NCI-H1694 treated with DMSO at 0.1 percent for 48 hours (cell line): ENCODE measurements around the gene ZGRF1.
A peak's percentile ranks its signal among the peaks of the same experiment; 100 is the strongest.
"Not testable (repeated sequence)": the region's sequence is repeated elsewhere in the genome, so short reads cannot be mapped to it uniquely, and the experiment has no call there.

Experiments used
- DNase-seq: peaks from one replicate; lab custom pipeline; 2025; lab: John Stamatoyannopoulos, UW

ZGRF1 gene

DNA sequence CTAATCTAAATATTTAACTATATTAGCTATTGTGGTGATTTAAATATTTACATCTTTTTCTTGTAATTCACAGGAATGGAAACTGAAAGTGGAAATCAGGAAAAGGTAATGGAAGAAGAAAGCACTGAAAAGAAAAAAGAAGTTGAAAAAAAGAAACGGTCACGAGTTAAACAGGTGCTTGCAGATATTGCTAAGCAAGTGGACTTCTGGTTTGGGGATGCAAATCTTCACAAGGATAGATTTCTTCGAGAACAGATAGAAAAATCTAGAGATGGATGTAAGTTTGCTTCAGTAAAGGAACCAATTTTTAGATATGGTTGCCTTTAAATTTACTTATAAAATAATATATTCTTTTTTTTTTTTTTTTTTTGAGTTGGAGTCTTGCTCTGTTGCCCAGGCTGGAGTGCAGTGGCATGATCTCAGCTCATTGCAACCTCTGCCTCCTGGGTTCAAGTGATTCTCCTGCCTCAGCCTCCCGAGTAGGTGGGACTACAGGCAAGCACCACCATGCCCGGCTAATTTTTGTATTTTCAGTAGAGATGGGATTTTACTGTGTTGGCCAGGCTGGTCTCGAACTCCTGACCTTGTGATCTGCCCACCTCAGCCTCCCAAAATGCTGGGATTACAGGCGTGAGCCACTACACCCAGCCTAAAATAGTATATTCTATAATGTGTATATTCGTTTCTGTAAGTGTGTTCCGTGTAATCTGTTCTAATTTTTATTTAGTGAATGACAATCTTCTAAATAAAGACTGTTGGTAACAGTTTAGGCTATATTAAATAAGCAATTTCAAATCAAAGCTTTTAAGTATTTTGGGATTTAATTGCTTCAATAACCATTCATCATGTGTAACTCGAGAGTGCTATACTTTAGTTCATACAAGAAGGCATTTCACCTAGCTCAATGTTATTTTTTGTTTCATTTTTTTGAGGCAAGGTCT lies 8.2 kb upstream of the ZGRF1 start:
- DNase-seq: not testable (repeated sequence)

- DNase-seq: no peak
These were observed 5.8 kb upstream of the ZGRF1 start for GRCh38 chr4:112642526-112642925.

GRCh38 chr4:112637552-112637866 lies 800 bp upstream of the ZGRF1 start:
- DNase-seq: no peak

DNA sequence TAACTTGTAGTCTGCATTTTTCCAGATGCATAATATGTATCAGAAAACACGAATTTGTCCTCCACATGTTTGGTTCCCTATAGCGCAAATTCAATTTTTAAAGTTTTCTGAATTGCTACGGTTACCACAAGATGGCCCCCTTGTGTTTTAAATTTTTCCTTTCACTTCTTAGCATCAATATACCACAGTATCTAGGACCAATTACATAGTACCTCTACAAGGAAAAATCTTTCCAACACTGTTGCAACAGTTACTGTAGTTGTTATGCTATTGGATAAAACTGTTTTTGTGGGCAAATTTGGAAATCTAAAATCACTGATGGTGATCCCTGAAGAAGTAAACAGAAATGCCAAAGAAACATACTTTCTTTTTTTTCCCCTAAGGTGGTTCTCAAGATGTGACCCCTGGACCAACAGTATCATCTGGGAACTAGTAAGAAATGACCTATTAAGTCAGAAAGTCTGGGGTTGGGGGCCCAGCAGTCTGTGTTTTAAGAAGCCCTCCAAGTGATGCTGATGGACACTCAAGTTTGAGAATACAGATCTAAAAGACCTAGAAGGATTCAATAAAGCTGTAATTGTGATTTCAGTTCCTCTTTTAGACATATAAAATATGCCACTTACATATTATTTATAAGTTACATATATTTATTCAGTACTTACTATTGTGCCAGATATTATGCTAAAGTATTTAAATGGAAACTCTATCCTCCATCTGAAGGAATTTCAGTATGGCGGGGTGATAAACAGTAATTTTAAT lies 3.1 kb downstream of the ZGRF1 start:
- DNase-seq: peak; percentile 31

DNA sequence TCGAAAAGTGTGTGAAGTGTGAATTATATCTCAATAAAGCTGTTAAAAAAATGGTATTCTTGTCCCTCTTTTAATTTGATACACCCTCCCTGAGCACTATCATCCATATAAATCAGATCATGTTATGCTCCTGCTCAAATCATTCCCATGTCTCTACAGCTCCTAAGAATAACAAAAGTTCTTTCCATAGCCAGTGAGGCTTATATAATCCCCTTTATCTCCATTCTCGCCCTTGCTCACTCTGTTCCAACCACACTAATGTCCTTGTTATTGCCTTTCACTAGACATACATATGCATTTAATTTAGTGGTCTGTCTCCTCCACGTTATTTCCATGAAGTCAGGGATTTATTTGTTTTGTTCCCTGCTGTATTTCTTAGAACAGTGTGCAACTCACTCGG lies 10.5 kb downstream of the ZGRF1 start:
- DNase-seq: no peak

GRCh38 chr4:112616984-112617383 lies 19.7 kb downstream of the ZGRF1 start:
- DNase-seq: no peak

DNA sequence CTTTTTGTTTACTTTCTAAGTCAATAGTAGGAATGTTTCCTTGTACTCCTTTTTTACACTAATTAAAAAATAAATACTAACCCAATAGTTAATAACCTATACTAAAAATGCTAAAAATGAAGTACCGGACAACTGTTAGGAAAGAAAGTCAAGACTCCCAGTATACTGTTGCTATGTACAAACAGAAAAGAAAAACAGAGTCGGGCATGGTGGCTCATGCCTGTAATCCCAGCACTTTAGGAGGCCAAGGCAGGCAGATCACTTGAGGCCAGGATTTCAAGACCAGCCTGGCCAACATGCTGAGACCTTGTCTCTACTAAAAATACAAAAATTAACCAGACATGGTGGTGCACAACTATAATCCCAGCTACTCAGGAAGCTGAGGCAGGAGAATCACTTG lies 23.9 kb downstream of the ZGRF1 start:
- not testable (repeated sequence) for DNase-seq

DNA sequence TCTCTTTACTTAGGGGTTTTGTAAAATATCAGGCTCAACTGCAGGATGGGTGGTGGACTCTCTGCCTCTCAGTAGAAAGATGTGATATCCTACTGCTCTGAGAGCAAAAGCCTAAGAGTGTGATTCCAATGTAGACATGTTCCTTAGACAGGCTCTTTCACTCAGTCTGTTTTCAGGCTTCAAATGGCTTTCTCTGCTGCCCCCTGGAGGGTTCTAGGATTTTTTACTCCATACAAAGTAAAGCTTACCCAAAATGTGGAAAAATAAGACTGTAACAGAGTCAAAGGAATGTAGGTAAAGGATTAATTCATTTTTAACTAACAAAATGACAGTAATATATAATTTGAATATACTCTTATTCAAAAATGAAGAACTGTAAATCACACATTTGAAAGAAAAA lies 32.1 kb downstream of the ZGRF1 start:
- DNase-seq: peak; percentile 32

- DNase-seq: no peak
These were observed 41.7 kb downstream of the ZGRF1 start for GRCh38 chr4:112594993-112595392.

DNA sequence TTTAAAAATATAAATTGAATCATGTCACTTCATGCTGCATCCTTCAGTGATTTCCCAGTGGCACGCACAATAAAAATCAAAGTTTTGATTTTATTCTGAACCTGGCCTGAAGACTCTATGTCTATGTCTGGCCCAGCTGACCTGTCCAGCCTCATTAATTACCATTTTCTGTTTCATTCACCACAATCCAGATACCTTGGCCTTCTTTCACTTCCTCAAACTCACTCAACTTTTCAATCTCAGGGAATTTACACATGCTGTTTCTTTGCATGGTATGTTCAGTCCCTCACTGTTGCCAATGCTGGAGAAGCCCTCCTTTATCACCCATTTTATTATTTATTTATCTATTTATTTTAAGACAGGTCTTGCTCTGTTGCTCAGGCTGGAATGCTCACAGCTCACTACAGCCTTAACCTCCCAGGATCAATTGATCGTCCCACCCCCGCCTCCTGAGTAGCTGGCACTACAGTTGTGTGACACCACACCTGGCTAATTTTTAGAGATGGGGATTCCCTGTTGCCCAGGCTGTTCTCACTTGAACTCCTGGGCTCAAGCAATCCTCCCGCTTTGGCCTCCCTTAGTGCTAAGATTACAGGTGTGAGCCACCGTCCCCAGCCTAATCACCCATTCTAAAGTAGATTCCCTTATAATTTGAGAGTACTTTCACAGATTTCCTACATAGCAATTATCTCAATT lies 43.1 kb downstream of the ZGRF1 start:
- no peak for DNase-seq

DNA sequence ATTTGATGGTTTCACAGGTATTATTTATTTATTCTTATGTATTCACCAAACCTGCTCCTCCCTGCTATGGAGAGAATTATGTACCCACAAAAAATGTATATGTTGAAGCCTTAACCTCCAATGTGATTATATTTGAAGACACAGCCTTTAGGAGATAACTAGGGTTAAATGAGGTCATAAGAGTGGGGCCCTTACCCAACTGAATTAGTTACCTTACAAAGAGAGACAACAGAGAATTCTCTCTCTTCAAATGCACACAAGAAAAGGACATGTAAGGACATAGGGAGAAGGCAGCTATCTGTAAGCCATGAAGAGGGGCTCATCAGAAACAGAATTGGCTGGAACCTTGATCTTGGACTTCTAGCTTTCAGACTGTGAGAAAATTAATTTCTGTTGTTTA lies 44.0 kb downstream of the ZGRF1 start:
- DNase-seq: no peak

- no peak for DNase-seq
These were observed 45.1 kb downstream of the ZGRF1 start for GRCh38 chr4:112591593-112591992.

DNA sequence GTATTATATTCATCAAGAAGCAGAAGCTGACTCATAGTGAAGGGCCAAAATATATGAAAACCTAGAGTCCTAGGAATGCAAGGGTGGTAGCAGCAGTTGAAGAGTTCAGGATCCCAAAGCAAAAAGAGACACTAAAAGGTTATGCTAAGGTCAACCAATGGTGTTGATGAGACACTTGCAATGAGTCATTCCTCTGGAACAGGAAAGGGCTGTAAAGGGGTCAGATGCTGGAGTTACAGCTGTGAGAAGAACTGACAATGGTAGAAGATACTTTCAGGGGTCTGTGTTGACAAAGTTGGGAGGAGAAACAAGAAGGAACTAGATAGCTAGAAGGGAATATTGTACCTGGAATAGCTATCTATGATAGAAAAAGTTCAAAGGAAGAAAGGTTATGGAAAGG lies 47.5 kb downstream of the ZGRF1 start:
- DNase-seq: no peak

DNA sequence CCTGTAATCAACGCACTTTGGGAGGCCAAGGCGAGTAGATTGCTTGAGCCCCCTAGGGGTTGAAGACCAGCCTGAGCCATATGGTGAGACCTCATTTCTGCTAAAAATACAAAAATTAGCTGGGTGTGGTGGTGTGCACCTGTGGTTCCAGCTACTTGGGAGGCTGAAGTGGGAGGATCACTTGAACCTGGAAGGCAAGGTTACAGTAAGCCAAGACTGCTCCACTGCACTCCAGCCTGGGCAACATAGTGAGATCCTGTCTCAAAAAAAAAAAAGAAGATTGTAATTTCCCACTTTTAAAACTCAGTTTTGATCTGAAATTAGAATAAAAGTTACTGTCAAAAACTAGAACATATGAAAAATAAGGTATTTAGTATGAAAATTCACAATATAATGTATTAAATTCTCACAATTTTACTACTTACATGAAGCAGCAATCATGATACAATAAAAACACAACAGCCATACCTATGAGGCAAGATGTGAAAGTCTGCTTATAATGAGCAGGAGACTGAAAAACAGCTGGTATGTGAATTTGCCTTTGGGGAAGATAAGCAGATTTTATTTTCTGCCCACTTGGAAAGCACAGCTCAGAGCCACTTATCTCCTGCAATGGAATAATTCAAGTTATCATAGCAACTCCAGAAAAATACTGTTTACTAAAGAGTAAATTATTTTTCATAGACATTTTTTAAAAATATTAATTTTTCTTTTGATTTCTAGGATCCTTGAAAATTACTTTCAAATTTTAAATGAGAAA lies 50.6 kb downstream of the ZGRF1 start:
- no peak for DNase-seq

DNA sequence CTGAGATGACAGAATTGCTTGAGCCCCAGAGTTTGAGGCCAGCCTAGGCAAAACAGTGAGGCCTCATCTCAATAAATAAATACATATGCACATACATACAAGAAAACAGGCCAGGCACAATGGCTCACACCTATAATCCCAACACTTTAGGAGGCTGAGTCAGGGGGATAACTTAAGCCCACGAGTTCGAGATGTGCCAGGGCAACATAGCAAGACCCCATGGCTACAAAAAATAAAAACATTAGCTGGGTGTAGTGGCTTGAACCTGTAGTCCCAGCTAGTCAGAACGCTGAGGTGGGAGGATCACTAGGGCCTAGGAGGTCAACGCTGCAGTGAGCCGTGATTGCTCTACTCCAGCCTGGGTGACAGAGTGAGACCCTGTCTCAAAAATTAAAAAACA lies 69.2 kb downstream of the ZGRF1 start:
- no peak for DNase-seq

- DNase-seq: no peak
These were observed 71.9 kb downstream of the ZGRF1 start for GRCh38 chr4:112564706-112565270.

DNA sequence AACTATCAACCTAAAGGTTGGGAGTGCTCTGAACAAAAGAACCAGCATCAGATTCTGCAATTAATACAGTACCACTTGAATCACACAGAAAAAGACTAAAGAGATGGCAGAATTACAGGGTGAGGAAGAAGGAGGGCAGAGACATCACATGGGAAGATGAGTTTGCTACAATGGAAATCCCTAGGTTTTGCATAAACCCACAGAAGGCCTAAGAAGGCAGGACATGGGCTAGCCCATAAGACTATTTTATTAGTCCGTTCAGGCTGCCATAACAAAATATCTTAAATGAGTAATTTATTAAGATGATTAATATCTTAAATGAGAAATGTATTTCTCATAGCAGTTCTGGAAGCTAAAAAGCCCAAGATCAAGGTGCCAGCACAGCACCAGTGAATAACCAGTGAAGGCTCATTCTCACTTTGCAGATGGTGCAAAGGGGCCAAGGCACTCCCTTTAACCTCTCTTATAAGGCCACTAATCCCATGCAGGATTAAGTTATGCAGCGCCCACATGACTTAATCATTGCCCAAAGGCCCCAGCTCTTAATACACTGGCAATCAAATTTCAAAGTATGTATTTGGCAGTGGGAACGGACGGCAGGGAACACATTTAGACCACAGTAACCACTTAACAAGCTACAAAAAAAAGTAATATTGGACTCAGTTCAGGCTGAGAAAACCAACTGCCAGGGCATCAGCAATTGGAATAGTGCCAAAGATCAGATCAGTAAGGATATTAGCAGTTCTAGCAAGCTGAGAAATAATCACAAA lies 73.1 kb downstream of the ZGRF1 start:
- no peak for DNase-seq

DNA sequence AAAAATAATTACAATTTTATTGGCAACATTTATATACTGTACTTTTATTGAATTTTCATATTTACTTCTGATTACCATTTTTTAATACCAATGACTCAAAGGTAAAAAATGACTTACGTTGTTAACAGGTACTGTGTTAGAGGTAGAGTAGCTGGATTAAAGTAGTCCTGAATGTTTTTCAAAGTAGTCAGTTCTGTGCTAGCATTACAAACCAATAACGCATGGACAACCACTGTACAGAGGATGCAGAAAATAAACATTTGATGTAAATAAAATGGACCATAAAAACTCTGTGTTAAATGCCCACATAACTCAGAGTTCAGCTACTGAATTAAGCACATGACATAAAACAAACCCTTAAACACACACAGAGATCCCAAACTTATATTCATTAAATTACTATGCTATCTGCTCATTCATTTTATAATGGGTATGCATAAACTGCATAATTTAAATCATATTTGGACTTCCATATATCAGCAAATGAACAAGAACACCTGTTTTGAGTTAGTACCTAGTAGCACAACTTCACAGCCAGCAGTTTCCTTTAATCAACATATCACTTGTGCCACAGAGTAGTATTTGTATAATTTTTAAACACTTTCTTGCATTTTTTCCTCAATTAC lies 74.3 kb downstream of the ZGRF1 start:
- no peak for DNase-seq

DNA sequence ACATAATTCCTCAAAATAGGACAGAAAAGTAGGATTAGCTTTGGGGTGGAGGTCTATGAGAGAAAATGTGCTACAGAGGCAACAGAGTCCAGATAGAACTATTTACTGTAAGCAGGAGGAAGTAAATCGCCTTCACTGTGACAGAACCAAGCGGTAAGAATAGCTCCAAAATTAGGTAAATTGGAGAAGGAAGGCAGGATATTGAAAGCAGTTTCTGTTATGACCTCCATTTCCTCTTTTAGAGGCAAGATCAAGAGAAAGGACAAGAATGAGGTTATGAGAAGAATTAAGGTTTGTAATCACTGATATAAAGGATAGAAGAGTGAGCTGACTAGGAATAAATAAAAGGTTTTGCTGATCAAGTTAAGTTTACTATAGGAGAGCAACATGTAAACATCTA lies 76.6 kb downstream of the ZGRF1 start:
- DNase-seq: no peak

- DNase-seq: no peak
These were observed 77.7 kb downstream of the ZGRF1 start for GRCh38 chr4:112559053-112559452.
